OCI-LY3 (cell line): ENCODE data around the gene PTPRM.

Source experiments
- EZH2phosphoT487 ChIP-seq: fragments of 200-600 bp; shearing (Covaris generic); IDR thresholded peaks from 2 replicates; pipeline ENCODE4 v1.6.1; 2018; ENCODE audit warnings: antibody characterized with exemption, mixed run types, low read depth
- TF ChIP-seq, protein P1 (sequence below): fragments of 200-600, 300-600 bp; sonication (generic); IDR thresholded peaks from 2 replicates; pipeline ENCODE4 v1.5.1; 2014; ENCODE audit warnings: antibody characterized with exemption, low read length, low read depth

DNA sequence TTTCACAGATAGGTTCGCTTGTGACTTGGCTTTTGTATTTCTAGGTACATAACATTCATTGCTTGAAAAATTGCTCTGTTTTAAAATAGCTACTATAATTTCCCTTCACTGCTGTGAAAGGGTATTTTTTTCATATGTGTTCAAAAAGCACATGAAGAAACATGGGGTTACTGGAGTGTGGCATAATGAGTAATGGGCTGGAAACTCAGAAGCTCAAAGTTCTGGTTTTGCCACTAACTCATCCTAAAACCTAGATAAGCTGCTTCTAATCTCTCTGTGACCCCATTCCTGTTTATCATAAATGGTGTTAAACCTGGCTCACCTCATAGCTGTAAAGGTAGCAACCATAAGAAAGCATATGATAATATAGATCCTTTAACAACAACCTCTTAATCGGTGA, 319.3 kb downstream of the PTPRM start:
- TF ChIP-seq, protein P1, sequence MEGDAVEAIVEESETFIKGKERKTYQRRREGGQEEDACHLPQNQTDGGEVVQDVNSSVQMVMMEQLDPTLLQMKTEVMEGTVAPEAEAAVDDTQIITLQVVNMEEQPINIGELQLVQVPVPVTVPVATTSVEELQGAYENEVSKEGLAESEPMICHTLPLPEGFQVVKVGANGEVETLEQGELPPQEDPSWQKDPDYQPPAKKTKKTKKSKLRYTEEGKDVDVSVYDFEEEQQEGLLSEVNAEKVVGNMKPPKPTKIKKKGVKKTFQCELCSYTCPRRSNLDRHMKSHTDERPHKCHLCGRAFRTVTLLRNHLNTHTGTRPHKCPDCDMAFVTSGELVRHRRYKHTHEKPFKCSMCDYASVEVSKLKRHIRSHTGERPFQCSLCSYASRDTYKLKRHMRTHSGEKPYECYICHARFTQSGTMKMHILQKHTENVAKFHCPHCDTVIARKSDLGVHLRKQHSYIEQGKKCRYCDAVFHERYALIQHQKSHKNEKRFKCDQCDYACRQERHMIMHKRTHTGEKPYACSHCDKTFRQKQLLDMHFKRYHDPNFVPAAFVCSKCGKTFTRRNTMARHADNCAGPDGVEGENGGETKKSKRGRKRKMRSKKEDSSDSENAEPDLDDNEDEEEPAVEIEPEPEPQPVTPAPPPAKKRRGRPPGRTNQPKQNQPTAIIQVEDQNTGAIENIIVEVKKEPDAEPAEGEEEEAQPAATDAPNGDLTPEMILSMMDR = no peak
- no peak for TF ChIP-seq EZH2phosphoT487
